MM.1S (cell line): ENCODE data around the gene PAK1.

Source experiments
- EZH2 ChIP-seq: fragments of 300-600 bp; sonication (generic); optimal IDR thresholded peaks from 2 replicates; pipeline ENCODE3; 2017; ENCODE audit warnings: low read depth, mild to moderate bottlenecking, antibody characterized with exemption, low read length, mixed read lengths
- EZH2phosphoT487 ChIP-seq: fragments of 300-600 bp; sonication (generic); IDR thresholded peaks from 2 replicates; pipeline ENCODE4 v1.6.1; 2018; ENCODE audit warnings: antibody characterized with exemption, low read length
- TF ChIP-seq, protein P1 (sequence below): fragments of 300-600 bp; sonication (generic); IDR thresholded peaks from 2 replicates; pipeline ENCODE4 v1.5.1; 2016; ENCODE audit warnings: antibody characterized with exemption, low read length, mixed read lengths

DNA sequence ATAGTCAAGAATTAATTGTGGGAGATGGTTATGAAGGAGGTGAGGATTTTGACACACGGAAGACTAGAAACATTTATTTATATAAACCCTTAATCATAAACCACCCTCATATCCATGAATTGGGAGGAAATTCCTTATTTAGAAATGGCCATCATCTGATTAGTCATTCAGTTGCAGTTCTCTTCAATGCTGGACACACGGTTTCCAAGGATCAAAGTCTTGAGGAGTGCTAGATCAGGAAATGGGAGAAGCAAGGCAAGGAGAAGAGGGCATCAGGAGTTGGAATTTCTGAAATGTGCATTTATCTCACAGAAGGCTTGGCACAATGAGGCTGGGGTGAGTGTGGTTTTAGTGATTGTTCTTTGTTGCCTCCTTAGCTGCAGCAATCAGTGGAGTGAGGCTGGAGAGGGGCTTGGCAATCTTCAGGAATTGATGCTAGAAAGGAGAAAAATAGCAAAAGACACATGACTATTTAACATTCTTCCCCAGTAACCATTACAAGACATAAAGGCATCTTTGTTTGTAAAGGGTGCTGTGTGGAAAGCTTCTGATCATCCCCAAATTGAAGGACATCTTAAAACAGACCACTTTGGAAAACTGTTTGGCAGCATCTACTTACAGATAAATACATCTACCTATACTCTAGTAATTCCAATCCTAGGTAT lies 150.8 kb downstream of the PAK1 start:
- TF ChIP-seq, protein P1, sequence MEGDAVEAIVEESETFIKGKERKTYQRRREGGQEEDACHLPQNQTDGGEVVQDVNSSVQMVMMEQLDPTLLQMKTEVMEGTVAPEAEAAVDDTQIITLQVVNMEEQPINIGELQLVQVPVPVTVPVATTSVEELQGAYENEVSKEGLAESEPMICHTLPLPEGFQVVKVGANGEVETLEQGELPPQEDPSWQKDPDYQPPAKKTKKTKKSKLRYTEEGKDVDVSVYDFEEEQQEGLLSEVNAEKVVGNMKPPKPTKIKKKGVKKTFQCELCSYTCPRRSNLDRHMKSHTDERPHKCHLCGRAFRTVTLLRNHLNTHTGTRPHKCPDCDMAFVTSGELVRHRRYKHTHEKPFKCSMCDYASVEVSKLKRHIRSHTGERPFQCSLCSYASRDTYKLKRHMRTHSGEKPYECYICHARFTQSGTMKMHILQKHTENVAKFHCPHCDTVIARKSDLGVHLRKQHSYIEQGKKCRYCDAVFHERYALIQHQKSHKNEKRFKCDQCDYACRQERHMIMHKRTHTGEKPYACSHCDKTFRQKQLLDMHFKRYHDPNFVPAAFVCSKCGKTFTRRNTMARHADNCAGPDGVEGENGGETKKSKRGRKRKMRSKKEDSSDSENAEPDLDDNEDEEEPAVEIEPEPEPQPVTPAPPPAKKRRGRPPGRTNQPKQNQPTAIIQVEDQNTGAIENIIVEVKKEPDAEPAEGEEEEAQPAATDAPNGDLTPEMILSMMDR, result no peak
- no peak for TF ChIP-seq EZH2
- TF ChIP-seq EZH2phosphoT487, result no peak
